ENCODE data around the gene BCL2L15. TPM values are rescaled to one million over a fixed set of nuclear protein-coding genes. Genes with fewer than 3 reads are reported as not detected.

BCL2L15 gene
- total RNA-seq, 2 experiments from 2014 or later, result 1.2 to 1.5 TPM

DNA sequence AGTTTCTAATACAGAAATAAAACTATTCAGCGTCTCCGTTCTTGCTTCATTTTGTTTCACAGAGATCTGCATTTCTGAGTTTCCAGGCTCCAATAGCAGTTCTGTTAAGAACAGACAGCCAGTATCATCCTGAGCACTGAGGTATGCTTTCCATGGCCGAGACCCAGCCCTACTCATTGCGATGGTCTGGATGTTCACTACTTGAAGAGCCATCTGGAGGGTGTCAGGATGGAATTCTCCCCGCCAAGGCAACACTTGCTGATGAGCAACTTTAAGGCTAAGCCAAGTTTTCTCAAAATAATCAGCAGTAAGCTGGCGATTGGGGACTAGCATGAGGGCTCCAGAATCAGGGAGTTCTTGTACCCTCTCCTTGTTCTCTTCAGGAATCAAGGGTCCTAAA is 7.7 kb upstream of the BCL2L15 start:
- Mint-ChIP-seq H3K9me3 (no peaks in the 10 kb centered on the region), H3K36me3 (ENCODE audit: low read depth) (peaks cover 65% of the 10 kb centered on the region), H3K27ac (peak overlapping the region; percentile 5), H3K27me3 (no peaks in the 10 kb centered on the region), H3K4me3 (no peak overlapping the region), H3K4me1 (ENCODE audit: low read depth) (peaks cover 14% of the 10 kb centered on the region)
- TF ChIP-seq, protein P1, sequence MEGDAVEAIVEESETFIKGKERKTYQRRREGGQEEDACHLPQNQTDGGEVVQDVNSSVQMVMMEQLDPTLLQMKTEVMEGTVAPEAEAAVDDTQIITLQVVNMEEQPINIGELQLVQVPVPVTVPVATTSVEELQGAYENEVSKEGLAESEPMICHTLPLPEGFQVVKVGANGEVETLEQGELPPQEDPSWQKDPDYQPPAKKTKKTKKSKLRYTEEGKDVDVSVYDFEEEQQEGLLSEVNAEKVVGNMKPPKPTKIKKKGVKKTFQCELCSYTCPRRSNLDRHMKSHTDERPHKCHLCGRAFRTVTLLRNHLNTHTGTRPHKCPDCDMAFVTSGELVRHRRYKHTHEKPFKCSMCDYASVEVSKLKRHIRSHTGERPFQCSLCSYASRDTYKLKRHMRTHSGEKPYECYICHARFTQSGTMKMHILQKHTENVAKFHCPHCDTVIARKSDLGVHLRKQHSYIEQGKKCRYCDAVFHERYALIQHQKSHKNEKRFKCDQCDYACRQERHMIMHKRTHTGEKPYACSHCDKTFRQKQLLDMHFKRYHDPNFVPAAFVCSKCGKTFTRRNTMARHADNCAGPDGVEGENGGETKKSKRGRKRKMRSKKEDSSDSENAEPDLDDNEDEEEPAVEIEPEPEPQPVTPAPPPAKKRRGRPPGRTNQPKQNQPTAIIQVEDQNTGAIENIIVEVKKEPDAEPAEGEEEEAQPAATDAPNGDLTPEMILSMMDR (IDR thresholded peaks at IDR 0.05), result no peak
- H3K9me3 ChIP-seq (ENCODE audit: control insufficient read depth in 1 of 2, insufficient read depth in 1 of 2, low read length in 2 of 2), result no peaks in the 10 kb centered on the region
- no peak overlapping the region for H3K27ac ChIP-seq (ENCODE audit: low read depth in 1 of 2, low read length in 2 of 2)
- H3K4me1 ChIP-seq (ENCODE audit: insufficient read depth, low read length), result no peaks in the 10 kb centered on the region
- intact Hi-C loops (cut with DNase I, micrococcal nuclease), result no loop called here
- H3K27me3 ChIP-seq (ENCODE audit: control insufficient read depth in 1 of 2, insufficient read depth in 2 of 2, low read length in 2 of 2), result no peaks in the 10 kb centered on the region
- no peak for DNase-seq
- CTCF ChIA-PET, result no interaction called here
- H3K4me3 ChIP-seq (ENCODE audit: low read length), result no peak overlapping the region
- ATAC-seq (ENCODE audit: poor library complexity), result no peak
- peaks cover 61% of the 10 kb centered on the region for H3K36me3 ChIP-seq (ENCODE audit: insufficient read depth, low read length)
- POLR2A ChIA-PET, result interaction anchor here (2.2 kb wide), 1 partner anchor 9 kb away, joined by 8 read pairs; the partner anchor contains the start of gene AP4B1

DNA sequence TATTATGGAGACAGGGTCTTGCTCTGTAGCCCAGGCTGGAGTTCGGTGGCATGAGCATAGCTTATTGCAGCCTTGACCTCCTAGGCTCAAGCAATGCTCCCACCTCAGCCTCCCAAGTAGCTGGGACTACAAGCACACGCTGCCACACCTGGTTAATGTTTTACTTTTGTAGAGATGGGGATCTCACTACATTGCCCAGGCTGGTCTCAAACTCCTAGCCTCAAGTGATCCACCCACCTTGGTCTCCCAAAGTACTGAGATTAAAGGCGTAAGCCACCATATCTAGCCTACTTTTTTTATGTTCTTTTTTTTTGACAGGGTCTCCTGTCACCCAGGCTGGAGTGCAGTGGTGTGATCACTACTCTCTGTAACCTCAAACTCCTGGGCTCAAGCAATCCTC is 5.9 kb upstream of the BCL2L15 start:
- ChIA-PET CTCF (interaction anchor here (1.2 to 1.9 kb wide), 2 partner anchors 23 to 25 kb away, joined by 4 read pairs; no protein-coding TSS in a partner anchor), POLR2A (interaction anchor here (1.8 kb wide), 1 partner anchor 11 kb away, joined by 9 read pairs; the partner anchor contains the start of genes AP4B1 and DCLRE1B)
- peaks cover 5% of the 10 kb centered on the region for H3K4me1 Mint-ChIP-seq (ENCODE audit: low read depth)
- Histone ChIP-seq H3K4me1 (ENCODE audit: insufficient read depth, low read length) (no peaks in the 10 kb centered on the region), H3K36me3 (ENCODE audit: insufficient read depth, low read length) (peaks cover 44% of the 10 kb centered on the region), H3K9me3 (ENCODE audit: control insufficient read depth in 1 of 2, insufficient read depth in 1 of 2, low read length in 2 of 2) (no peaks in the 10 kb centered on the region), H3K27me3 (ENCODE audit: control insufficient read depth in 1 of 2, insufficient read depth in 2 of 2, low read length in 2 of 2) (no peaks in the 10 kb centered on the region), H3K4me3 (ENCODE audit: low read length) (no peak overlapping the region), H3K27ac (ENCODE audit: low read depth in 1 of 2, low read length in 2 of 2) (no peak overlapping the region)
- no peaks in the 10 kb centered on the region for H3K27me3 Mint-ChIP-seq
- intact Hi-C loops (cut with DNase I, micrococcal nuclease), result no loop called here
- TF ChIP-seq, protein P1 (IDR thresholded peaks at IDR 0.05), result no peak
- ATAC-seq (ENCODE audit: poor library complexity) (no peak), DNase-seq (no peak)
- H3K4me3 Mint-ChIP-seq, result no peak overlapping the region
- H3K9me3 Mint-ChIP-seq, result no peaks in the 10 kb centered on the region
- H3K36me3 Mint-ChIP-seq (ENCODE audit: low read depth), result peaks cover 46% of the 10 kb centered on the region
- H3K27ac Mint-ChIP-seq, result peak overlapping the region; percentile 13

DNA sequence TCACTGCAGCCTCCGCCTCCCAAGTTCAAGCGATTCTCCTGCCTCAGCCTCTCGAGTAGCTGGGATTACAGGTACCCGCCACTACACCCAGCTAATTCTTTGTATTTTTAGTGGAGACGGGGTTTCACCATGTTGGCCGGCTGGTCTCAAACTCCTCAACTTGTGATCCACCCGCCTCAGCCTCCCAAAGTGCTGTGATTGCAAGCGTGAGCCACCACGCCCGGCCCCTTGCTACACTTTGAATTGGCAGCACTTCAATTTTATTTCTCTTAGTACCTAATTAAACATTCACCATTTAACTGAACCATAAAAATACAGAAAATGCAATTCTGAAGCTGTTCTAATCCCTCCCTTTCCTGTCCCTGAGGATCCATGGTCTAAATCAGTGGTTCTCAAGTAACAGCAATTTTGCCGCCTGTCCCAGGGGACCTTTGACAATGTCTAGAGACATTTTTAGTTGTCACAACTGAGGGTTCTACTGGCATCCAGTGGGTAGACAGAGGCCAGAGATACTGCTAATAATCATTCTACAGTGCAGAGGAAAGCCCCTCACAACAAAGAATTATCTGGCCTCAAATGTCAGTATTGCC is 4.3 kb upstream of the BCL2L15 start:
- Mint-ChIP-seq H3K9me3 (no peaks in the 10 kb centered on the region), H3K27me3 (no peaks in the 10 kb centered on the region), H3K4me3 (no peak overlapping the region), H3K27ac (no peak overlapping the region), H3K4me1 (ENCODE audit: low read depth) (peaks cover 11% of the 10 kb centered on the region), H3K36me3 (ENCODE audit: low read depth) (peaks cover 32% of the 10 kb centered on the region)
- Histone ChIP-seq H3K27ac (ENCODE audit: low read depth in 1 of 2, low read length in 2 of 2) (no peak overlapping the region), H3K4me1 (ENCODE audit: insufficient read depth, low read length) (peaks cover 7% of the 10 kb centered on the region), H3K9me3 (ENCODE audit: control insufficient read depth in 1 of 2, insufficient read depth in 1 of 2, low read length in 2 of 2) (no peaks in the 10 kb centered on the region), H3K36me3 (ENCODE audit: insufficient read depth, low read length) (peaks cover 31% of the 10 kb centered on the region), H3K4me3 (ENCODE audit: low read length) (no peak overlapping the region), H3K27me3 (ENCODE audit: control insufficient read depth in 1 of 2, insufficient read depth in 2 of 2, low read length in 2 of 2) (no peaks in the 10 kb centered on the region)
- no peak for ATAC-seq (ENCODE audit: poor library complexity)
- TF ChIP-seq, protein P1 (IDR thresholded peaks at IDR 0.05), result no peak
- intact Hi-C loops (cut with DNase I, micrococcal nuclease), result no loop called here
- CTCF ChIA-PET, result interaction anchor here (0.5 to 1.9 kb wide), 6 partner anchors 10 to 157 kb away, joined by 3 to 4 read pairs (median 4); no protein-coding TSS in a partner anchor
- DNase-seq, result no peak
- POLR2A ChIA-PET, result interaction anchor here (1.0 to 1.8 kb wide), 2 partner anchors 13 to 32 kb away, joined by 3 to 9 read pairs; partner anchors contain the start of genes AP4B1 and DCLRE1B
